ENCODE data around the gene GSG1L.

The GSG1L gene

GRCh38 chr16:27932542-27933135 lies 130.9 kb downstream of the GSG1L start:
- DNase-seq: no peak

GRCh38 chr16:27929818-27930217 lies 133.7 kb downstream of the GSG1L start:
- no peak for DNase-seq

GRCh38 chr16:27928542-27928941 lies 135.0 kb downstream of the GSG1L start:
- DNase-seq: no peak

GRCh38 chr16:27927266-27927901 lies 136.1 kb downstream of the GSG1L start:
- DNase-seq: no peak

- DNase-seq: no peak
These were observed 137.9 kb downstream of the GSG1L start for GRCh38 chr16:27925612-27926011.

GRCh38 chr16:27924411-27925118 lies 138.9 kb downstream of the GSG1L start:
- DNase-seq: no peak

- DNase-seq: no peak
These were observed 139.8 kb downstream of the GSG1L start for GRCh38 chr16:27923751-27924150.

- no peak for DNase-seq
These were observed 141.1 kb downstream of the GSG1L start for GRCh38 chr16:27922433-27922832.

- no peak for DNase-seq
These were observed 142.4 kb downstream of the GSG1L start for GRCh38 chr16:27921134-27921533.

GRCh38 chr16:27920391-27920891 lies 143.1 kb downstream of the GSG1L start:
- DNase-seq: no peak

GRCh38 chr16:27918755-27919154 lies 144.8 kb downstream of the GSG1L start:
- DNase-seq: no peak

- DNase-seq: no peak
These were observed 145.6 kb downstream of the GSG1L start for GRCh38 chr16:27917949-27918348.

- DNase-seq: no peak
These were observed 152.0 kb downstream of the GSG1L start for GRCh38 chr16:27911486-27911885.

GRCh38 chr16:27907457-27907972 lies 156.0 kb downstream of the GSG1L start:
- DNase-seq: no peak

GRCh38 chr16:27906883-27907282 lies 156.6 kb downstream of the GSG1L start:
- DNase-seq: no peak

GRCh38 chr16:27903046-27903655 lies 160.4 kb downstream of the GSG1L start:
- DNase-seq: no peak

GRCh38 chr16:27902551-27902950 lies 161.0 kb downstream of the GSG1L start:
- DNase-seq: no peak

GRCh38 chr16:27901956-27902355 lies 161.6 kb downstream of the GSG1L start:
- no peak for DNase-seq

GRCh38 chr16:27899736-27900135 lies 163.8 kb downstream of the GSG1L start:
- DNase-seq: no peak

- no peak for DNase-seq
These were observed 169.1 kb downstream of the GSG1L start for GRCh38 chr16:27894386-27894785.

GRCh38 chr16:27892879-27893278 lies 170.6 kb downstream of the GSG1L start:
- no peak for DNase-seq

- no peak for DNase-seq
These were observed 172.6 kb downstream of the GSG1L start for GRCh38 chr16:27890866-27891265.

- no peak for DNase-seq
These were observed 173.5 kb downstream of the GSG1L start for GRCh38 chr16:27890006-27890405.

Measured in GOT3 (cell line).